AG04449 (cell line): ENCODE data around the gene NPHP4.

Source experiments
- CTCF ChIA-PET: fragments of 350-600 bp; formaldehyde crosslinking; extraction: SDS; loops from one replicate; lab custom pipeline; 2021; ENCODE audit warnings: antibody characterized with exemption; lab: Yijun Ruan, JAX
- POLR2A ChIA-PET: fragments of 400-600, 350-600 bp; formaldehyde crosslinking; extraction: SDS; loops from one replicate; lab custom pipeline; 2020; ENCODE audit warnings: antibody characterized with exemption, inconsistent platforms; lab: Yijun Ruan, JAX
- DNase-seq: peaks from one replicate; pipeline ENCODE4 v3.0.0-alpha.2; 2010; ENCODE audit warnings: low read depth, low spot score
- H3K4me3 ChIP-seq: 2 replicates; pipeline ENCODE4 v1.5.1; 2011; ENCODE audit warnings: low read depth, mild to moderate bottlenecking, control low read depth, low read length
- TF ChIP-seq, protein P1 (sequence below): IDR thresholded peaks from one replicate; pipeline ENCODE4 v1.5.1; 2011; ENCODE audit warnings: mild to moderate bottlenecking, moderate library complexity, low read length, control low read depth, inconsistent platforms; ENCODE audit not compliant: insufficient read depth; ENCODE audit errors: missing control alignments

The NPHP4 gene

DNA sequence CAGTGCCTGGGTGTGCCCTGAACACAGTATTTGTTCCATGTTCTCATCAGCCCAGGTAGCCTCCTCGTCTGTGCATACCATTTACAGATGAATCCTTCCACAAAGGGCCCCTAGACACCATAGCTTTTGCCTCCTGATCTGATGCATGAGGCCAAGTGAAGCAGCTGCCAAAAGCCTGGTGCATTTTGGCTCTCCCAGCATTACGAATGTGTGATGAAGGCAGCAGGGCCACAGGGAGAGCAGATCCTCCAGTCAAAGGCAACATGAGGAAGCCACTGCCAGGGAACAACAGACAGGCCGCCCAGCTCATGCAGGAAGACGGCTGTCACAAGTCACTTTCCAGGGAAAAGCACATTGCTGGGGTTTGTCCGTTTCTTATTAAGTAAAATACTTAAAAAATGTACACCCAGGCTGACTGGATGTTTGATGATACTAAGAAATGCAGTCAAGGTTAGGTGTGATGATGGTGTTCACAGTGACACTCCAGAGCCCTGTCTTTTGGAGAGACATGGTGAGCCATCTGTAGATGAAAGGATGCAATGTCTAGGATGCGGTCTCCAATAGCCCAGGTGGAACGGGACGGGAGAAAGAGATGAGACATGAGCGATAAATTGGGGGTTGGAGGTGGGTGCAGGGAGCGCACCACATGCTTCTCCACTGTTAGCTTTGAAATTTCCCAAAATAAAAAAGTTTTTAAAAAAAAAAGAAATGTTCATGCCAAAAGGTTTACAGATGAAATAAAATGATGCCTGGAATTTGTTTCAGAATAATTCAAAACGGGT lies 48.7 kb downstream of the NPHP4 start:
- TF ChIP-seq, protein P1, sequence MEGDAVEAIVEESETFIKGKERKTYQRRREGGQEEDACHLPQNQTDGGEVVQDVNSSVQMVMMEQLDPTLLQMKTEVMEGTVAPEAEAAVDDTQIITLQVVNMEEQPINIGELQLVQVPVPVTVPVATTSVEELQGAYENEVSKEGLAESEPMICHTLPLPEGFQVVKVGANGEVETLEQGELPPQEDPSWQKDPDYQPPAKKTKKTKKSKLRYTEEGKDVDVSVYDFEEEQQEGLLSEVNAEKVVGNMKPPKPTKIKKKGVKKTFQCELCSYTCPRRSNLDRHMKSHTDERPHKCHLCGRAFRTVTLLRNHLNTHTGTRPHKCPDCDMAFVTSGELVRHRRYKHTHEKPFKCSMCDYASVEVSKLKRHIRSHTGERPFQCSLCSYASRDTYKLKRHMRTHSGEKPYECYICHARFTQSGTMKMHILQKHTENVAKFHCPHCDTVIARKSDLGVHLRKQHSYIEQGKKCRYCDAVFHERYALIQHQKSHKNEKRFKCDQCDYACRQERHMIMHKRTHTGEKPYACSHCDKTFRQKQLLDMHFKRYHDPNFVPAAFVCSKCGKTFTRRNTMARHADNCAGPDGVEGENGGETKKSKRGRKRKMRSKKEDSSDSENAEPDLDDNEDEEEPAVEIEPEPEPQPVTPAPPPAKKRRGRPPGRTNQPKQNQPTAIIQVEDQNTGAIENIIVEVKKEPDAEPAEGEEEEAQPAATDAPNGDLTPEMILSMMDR, result no peak
- no peak overlapping the region for H3K4me3 ChIP-seq
- ChIA-PET CTCF (no interaction called here), POLR2A (no interaction called here)
- no peak for DNase-seq

DNA sequence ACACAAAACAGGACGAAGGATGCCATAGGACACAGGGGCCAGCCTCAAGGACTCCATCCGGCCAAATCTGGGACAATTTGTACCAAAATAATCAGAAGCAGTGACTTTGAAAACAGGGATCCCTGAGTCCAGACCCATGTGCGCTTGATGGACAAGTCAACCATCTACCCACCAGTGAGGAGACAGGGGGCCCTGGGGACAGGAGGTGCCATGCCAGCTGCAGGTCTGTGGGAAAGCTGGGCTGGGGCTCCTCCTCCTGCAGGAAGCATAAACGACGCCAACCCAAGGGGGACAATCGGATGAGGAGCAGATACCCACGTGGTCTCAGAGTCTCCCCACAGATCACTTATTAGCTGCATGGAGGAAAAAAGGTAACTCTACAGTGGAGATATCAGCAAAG lies 50.6 kb downstream of the NPHP4 start:
- TF ChIP-seq, protein P1, result no peak
- DNase-seq, result no peak
- ChIA-PET CTCF (no interaction called here), POLR2A (no interaction called here)
- H3K4me3 ChIP-seq, result no peak overlapping the region

DNA sequence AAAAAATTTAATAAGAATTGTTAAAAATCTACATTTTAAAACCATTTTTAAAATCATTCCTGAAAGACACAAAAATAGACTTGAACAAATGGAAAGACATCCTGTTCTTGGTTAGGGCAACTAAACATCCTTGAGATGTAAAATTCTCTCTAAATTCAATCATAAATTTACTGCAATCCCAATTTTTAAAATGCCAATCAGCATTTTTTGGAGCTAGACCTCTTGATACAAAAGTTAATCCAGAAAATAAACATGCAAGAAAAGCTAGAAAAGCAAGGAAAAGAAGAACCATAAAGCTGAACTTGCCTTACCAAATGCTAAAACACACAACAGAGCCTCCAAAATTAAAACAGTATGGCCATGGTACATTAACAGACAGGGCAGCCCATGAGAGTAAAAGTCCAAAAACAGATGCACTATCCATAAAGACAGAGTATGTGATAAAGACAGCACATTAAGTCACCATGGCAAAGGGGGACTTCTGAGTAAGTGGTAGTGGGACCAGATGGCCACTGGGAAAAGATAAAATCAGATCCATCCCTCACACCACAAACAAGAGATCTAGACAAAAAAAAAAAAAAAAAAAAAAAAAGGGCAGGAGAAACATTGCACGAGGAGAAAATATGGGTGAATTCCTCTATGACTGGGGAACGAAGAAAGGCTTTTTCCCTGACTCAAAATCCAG lies 51.4 kb downstream of the NPHP4 start:
- ChIA-PET POLR2A (no interaction called here), CTCF (no interaction called here)
- no peak overlapping the region for H3K4me3 ChIP-seq
- no peak for DNase-seq
- TF ChIP-seq, protein P1, result no peak

DNA sequence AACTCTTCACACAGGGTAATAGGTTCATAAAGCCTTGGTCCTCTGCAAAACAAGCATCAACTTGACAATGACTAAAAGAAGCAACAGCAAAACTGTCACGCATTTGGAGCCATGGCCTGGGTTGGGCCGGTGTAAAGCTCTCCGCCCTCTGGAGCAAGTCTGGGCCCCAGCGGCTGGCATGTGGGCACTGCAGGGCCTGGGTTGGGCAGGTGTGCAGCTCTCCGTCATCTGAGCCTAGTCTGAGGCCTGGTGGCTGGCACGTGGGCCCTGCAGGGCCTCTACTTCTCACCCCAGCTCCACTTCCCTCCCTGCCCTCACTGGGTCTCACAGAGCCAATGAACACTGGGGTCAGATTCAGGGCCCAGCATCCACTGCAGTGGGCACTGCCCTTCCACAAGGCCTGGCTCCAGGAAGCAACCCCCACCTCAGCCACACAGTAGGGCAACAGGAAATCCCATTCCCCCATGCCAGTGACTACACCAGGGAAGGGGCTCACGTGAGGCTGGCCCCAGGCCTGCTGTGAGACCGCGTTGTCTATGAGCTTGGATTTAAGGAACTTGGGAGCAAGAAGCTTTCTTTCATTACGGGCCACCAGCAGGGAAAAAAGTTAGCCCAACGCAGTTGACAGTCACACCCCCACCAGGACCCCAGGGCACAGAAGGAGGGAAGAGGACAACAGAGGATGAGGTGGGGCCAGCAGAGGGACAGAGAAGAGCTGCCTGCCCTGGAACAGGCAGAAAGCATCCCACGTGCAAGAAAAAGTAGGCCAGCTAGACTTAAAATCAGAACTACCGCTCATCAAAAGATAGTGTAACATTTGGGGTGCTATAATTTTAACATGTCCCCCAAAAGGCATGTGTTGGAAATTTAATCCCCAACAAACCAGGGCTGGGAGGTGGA lies 52.7 kb downstream of the NPHP4 start:
- TF ChIP-seq, protein P1, result no peak
- DNase-seq, result no peak
- ChIA-PET POLR2A (no interaction called here), CTCF (no interaction called here)
- no peak overlapping the region for H3K4me3 ChIP-seq

DNA sequence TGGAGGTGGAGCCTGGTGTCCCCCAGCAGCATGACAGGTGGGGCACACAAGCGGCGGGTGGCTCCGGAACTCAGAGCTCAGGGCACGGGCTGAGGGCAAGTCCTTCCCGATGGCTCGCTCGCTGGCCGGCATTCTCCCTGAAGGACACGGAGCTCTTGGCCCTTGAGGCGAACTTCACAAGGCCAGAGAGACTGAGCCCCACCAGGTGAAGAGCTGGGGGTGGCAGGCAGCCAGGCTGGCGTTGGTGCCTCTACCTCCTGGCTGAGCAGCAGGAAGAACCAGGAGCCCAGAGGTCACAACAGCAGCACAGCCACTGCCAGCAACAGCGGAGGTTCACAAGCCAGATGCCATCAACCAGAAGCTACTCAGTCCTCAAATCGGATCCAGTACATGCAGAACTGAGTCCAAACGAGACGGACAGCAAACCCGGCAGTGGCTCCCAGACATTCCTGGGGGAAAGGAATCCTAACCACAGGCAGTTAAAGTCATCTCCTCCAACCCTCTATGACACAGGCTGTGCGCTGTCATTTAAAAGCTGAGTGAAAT lies 54.1 kb downstream of the NPHP4 start:
- POLR2A ChIA-PET, result no interaction called here
- CTCF ChIA-PET, result interaction anchor here (0.8 to 1.3 kb wide), 4 partner anchors 20 to 429 kb away, joined by 3 read pairs; no protein-coding TSS in a partner anchor
- TF ChIP-seq, protein P1, result no peak
- peak; percentile 42 for DNase-seq
- no peak overlapping the region for H3K4me3 ChIP-seq
